K562 (cell line): Measurements from ENCODE around the gene ERCC4. TPM values are rescaled to one million over a fixed set of nuclear protein-coding genes. Genes with fewer than 3 reads are reported as not detected.

Source experiments
- ATAC-seq: fragments of 200-7000 bp; cut with Tn5 transposase; 3 replicates; pipeline ENCODE4 v1.9.1; 2020; ENCODE audit warnings: moderate library complexity
- BruUV-seq: library from RNA; stranded (reverse); fragments of 400-500 nt; replicated peaks from 2 replicates; lab custom pipeline; 2021; lab: Mats Ljungman, UMichigan
- CTCF ChIA-PET: fragments of 300-600 bp; formaldehyde crosslinking; extraction: SDS; loops from one replicate; lab custom pipeline; 2021; ENCODE audit warnings: low intra/inter-chr PET ratio; lab: Yijun Ruan, JAX
- POLR2A ChIA-PET: fragments of 300-600, 350-650 bp; sonication (Branson Sonifier 250); formaldehyde crosslinking; extraction: SDS; loops from one replicate; lab custom pipeline; 2021; ENCODE audit warnings: antibody characterized with exemption, inconsistent platforms; lab: Yijun Ruan, JAX
- DNase-seq, 4 experiments: peaks; one replicate each; pipeline versions ENCODE4 v3.0.0 to v3.0.0-alpha.2; 2011 to 2018; ENCODE audit warnings: low spot score in 3 of 4, mixed read lengths in 3 of 4; ENCODE audit errors: extremely low read depth in 1 of 4
- FAIRE-seq: peaks from 2 replicates; lab custom pipeline; 2011; peaks lifted over from hg19 to GRCh38; lab: Jason Lieb, UNC
- H2AFZ ChIP-seq: 2 replicates; pipeline ENCODE4 v1.6.0; 2011; ENCODE audit warnings: low read depth, low read length, control low read depth, inconsistent platforms
- H3K27ac ChIP-seq: fragments of 200-600 bp; 3 replicates; pipeline ENCODE4 v1.8.0; 2011; ENCODE audit warnings: low read depth, mild to moderate bottlenecking, control low read depth, inconsistent platforms, low read length, moderate library complexity, mixed read lengths; ENCODE audit errors: extremely low read depth
- H3K27me3 ChIP-seq, 2 experiments: fragments of 300-600 bp in 1 of 2; 2 replicates in 1 of 2; 3 replicates in 1 of 2; pipeline versions ENCODE4 v1.6.0 to v1.8.0; 2011; ENCODE audit warnings: inconsistent platforms in 2 of 2, low read length in 2 of 2, mild to moderate bottlenecking in 1 of 2, mixed read lengths in 1 of 2, moderate library complexity in 1 of 2; ENCODE audit not compliant: control insufficient read depth in 2 of 2, insufficient read depth in 2 of 2
- H3K36me3 ChIP-seq: fragments of 300-600 bp; 3 replicates; pipeline ENCODE4 v1.8.0; 2011; ENCODE audit warnings: mild to moderate bottlenecking, low read length, inconsistent platforms; ENCODE audit not compliant: control insufficient read depth, insufficient read depth
- H3K4me1 ChIP-seq, 2 experiments: fragments of 200-600 bp in 1 of 2; replicated peaks in 1 of 2; 2 replicates in 1 of 2; 3 replicates in 1 of 2; pipeline versions ENCODE4 v1.5.1 to v1.8.0; 2011; ENCODE audit warnings: inconsistent platforms in 2 of 2, low read length in 2 of 2, mild to moderate bottlenecking in 1 of 2, mixed read lengths in 1 of 2, moderate library complexity in 1 of 2; ENCODE audit not compliant: control insufficient read depth in 2 of 2, insufficient read depth in 2 of 2
- H3K4me2 ChIP-seq: 2 replicates; pipeline ENCODE4 v1.6.1; 2011; ENCODE audit warnings: low read length, control low read depth, inconsistent platforms, mixed read lengths; ENCODE audit not compliant: insufficient read depth
- H3K4me3 ChIP-seq: fragments of 200-600 bp; sonication (generic), shearing (Covaris generic); 2 replicates; pipeline ENCODE4 v1.5.1; 2016; ENCODE audit warnings: control low read depth, inconsistent platforms
- H3K79me2 ChIP-seq: fragments of 200-600 bp; 3 replicates; pipeline ENCODE4 v1.8.0; 2011; ENCODE audit warnings: low read length, inconsistent platforms; ENCODE audit not compliant: control insufficient read depth, insufficient read depth
- H3K9ac ChIP-seq, 2 experiments: 2 replicates each; pipeline versions ENCODE4 v1.6.0 to v1.6.1; 2011; ENCODE audit warnings: low read depth in 2 of 2, low read length in 2 of 2, control low read depth in 1 of 2, inconsistent platforms in 1 of 2, mild to moderate bottlenecking in 1 of 2, mixed read lengths in 1 of 2; ENCODE audit not compliant: insufficient read depth in 1 of 2
- H3K9me1 ChIP-seq: one replicate; pipeline ENCODE4 v1.6.0; 2011; ENCODE audit warnings: inconsistent platforms, mild to moderate bottlenecking, low read length, moderate library complexity; ENCODE audit not compliant: control insufficient read depth, insufficient read depth
- H3K9me3 ChIP-seq: replicated peaks from 2 replicates; pipeline ENCODE4 v1.5.1; 2011; ENCODE audit warnings: low read depth, low read length, inconsistent platforms; ENCODE audit not compliant: control insufficient read depth, insufficient read depth
- H4K20me1 ChIP-seq: replicated peaks from 2 replicates; pipeline ENCODE4 v1.6.1; 2011; ENCODE audit warnings: low read length, inconsistent platforms, mixed read lengths; ENCODE audit not compliant: control insufficient read depth, insufficient read depth
- IRF9 ChIP-seq: fragments of 450-650 bp; IDR thresholded peaks from 2 replicates; pipeline ENCODE4 v1.6.1; 2016; ENCODE audit warnings: missing biosample characterization, missing genetic modification characterization
- MEIS2 ChIP-seq: fragments of 450-650 bp; IDR thresholded peaks from 2 replicates; pipeline ENCODE4 v1.6.1; 2014; ENCODE audit warnings: mild to moderate bottlenecking; ENCODE audit not compliant: partially characterized antibody
- NFATC3 ChIP-seq: fragments of 450-650 bp; IDR thresholded peaks from 2 replicates; pipeline ENCODE4 v1.6.1; 2017; ENCODE audit warnings: mild to moderate bottlenecking
- PPARD ChIP-seq: fragments of 250-450 bp; sonication (Bioruptor Pico); IDR thresholded peaks from 2 replicates; pipeline ENCODE4 v1.8.0; 2022; ENCODE audit warnings: inconsistent platforms, mild to moderate bottlenecking, moderate library complexity
- SPI1 ChIP-seq: IDR thresholded peaks from 2 replicates; pipeline ENCODE4 v1.6.1; 2011; ENCODE audit warnings: low read depth, low read length, control low read depth, borderline replicate concordance
- ZBTB1 ChIP-seq: sonication (generic); formaldehyde crosslinking; IDR thresholded peaks from 2 replicates; pipeline ENCODE4 v1.8.1; 2023; ENCODE audit warnings: missing genetic modification reagents, low read depth, mild to moderate bottlenecking, borderline replicate concordance
- WGBS: fragments of 100-300 bp; shearing (Covaris generic); methylation state at CpG from one replicate; pipeline ENCODE4 v1.1.6; 2016; ENCODE audit warnings: low coverage, mixed read lengths; ENCODE audit not compliant: insufficient coverage; ENCODE audit errors: missing lambda C conversion rate; 5-methylcytosine and 5-hydroxymethylcytosine counted together
- in situ Hi-C: fragments of 300-500 bp; cut with MboI; formaldehyde crosslinking; loops from 4 replicates; pipeline ENCODE4 v1.15.0; 2018; ENCODE audit warnings: inconsistent platforms, mixed read lengths
- intact Hi-C: fragments of 100-400 bp; cut with micrococcal nuclease; formaldehyde crosslinking; loops from 2 replicates; pipeline ENCODE4 v1.14.2; 2022
- polyA plus RNA-seq, 8 experiments: library from polyadenylated mRNA; depleted of rRNA in 4 of 8; stranded (reverse) in 5 of 8; unstranded in 3 of 8; fragments of >200 nt; fragmentation: Nextera tagmentation in 2 of 8; fragmentation: Illumina TruSeq in 1 of 8; extraction: Ambion mirVana in 2 of 8; extraction: Trizol in 1 of 8; gene quantifications; 2 replicates each; pipeline versions ENCODE4 v1.2.1 to v1.2.3, GENCODE V29; 2011 to 2014; ENCODE audit warnings: inconsistent platforms in 1 of 8, missing spikeins in 1 of 8
- total RNA-seq, 7 experiments: library from RNA; depleted of rRNA in 6 of 7; stranded (reverse); fragments of >200 nt in 6 of 7; fragmentation: Illumina TruSeq in 2 of 7; extraction: Trizol in 2 of 7; gene quantifications; 2 replicates each; pipeline versions ENCODE4 v1.2.1 to v1.2.3, GENCODE V29; 2011 to 2021; ENCODE audit warnings: low replicate concordance in 1 of 7

The ERCC4 gene
- total and polyA plus RNA-seq, 9 of the 15 experiments (the other 6 are each of a cell fraction or from before 2014, with no cell fraction given): 3.7 to 10.5 (median 6.0) TPM

- Histone ChIP-seq H3K9me1 (no peaks in the 10 kb centered on the region), H3K4me1 (no peaks in the 10 kb centered on the region), H3K79me2 (no peaks in the 10 kb centered on the region), H3K9me3 (no peaks in the 10 kb centered on the region), H3K27ac (no peak overlapping the region), H4K20me1 (no peaks in the 10 kb centered on the region), H2AFZ (no peak overlapping the region), H3K36me3 (peaks cover 28% of the 10 kb centered on the region; the same call in 2 of the 3 replicates), H3K9ac (no peak overlapping the region), H3K4me2 (no peak overlapping the region), H3K4me3 (no peak overlapping the region), H3K27me3 (no peaks in the 10 kb centered on the region)
- FAIRE-seq (no peak), DNase-seq (no peak), ATAC-seq (no peak)
- in situ Hi-C loops: loop anchor here (5.0 kb wide), 1 partner anchor 72 kb away; no protein-coding TSS in a partner anchor
- ChIA-PET CTCF (no interaction called here), POLR2A (interaction anchor here (0.6 kb wide), 1 partner anchor 32 kb away, joined by 3 read pairs; no protein-coding TSS in a partner anchor)
- intact Hi-C loops: no loop called here
- TF ChIP-seq NFATC3 (no peak), IRF9 (tag) (no peak), ZBTB1 (no peak), MEIS2 (no peak), SPI1 (no peak), PPARD (CRISPR knock-in tag) (no peak)
- no TSS peak for BruUV-seq
- 63% methylated on average over 4 of the region's 4 CpGs for whole genome bisulfite sequencing
Observed at GRCh38 chr16:13944816-13945215, 24.9 kb downstream of the ERCC4 start.
